C4-2B (cell line): ENCODE measurements around the gene HSPA1A.

Experiments
- CTCF ChIP-seq: fragments of 450-650 bp; conservative IDR thresholded peaks from 2 replicates; pipeline ENCODE4 v1.5.1; 2017; ENCODE audit warnings: mild to moderate bottlenecking
- ZFX ChIP-seq: fragments of 450-650 bp; IDR thresholded peaks from 2 replicates; pipeline ENCODE4 v1.6.1; 2017

DNA sequence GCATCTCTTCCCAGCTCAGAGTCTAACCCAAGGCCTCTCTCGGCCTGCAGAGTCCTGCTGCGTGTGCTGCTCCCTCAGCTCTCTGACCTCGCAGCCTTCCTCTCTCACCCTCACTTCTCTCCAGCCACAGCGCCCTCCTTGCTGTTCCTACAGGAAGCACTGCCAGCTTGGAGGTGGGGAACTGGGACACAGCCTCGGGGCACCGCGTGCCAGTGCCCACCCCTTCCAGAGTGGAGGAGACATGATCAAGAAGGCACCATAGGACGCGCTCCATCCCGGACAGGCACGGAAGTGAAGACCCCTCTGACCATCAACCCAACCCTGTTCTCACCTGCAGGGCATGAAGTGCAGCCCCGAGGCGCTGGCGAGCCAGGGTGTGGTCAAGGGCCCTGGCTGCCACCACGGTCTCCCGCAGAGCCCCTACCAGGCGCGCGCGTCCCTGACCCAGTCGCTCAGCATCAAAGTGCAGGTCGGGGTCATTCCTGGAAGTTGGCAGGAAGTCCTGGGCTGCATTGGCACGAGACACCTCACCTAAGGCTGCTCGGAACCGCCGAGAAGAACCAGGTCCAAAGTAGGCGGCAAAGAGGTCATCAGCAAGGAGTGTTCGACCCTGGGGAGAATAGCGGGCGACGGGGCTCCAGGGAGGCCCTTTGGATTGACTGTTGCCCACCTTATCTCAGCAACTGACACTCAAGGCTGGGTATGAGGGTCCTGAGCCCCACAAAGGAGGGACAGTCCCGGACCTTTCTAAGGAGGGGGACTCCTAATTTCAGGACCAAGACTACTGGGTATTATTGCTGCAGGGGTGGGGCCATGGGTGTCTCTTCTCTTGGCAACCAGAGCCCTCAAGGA lies 39.5 kb upstream of the HSPA1A start:
- TF ChIP-seq CTCF (no peak), ZFX (no peak)
